Bronchial smooth muscle cell (primary cell): Measurements from ENCODE around the gene SPDYE17. TPM values are rescaled to one million over a fixed set of nuclear protein-coding genes. Genes with fewer than 3 reads are reported as not detected.

Experiments
- total RNA-seq: library from RNA; depleted of rRNA; stranded (reverse); fragments of >200 nt; gene quantifications from 2 replicates; pipeline ENCODE4 v1.2.1, GENCODE V29; 2014

Gene SPDYE17, protein sequence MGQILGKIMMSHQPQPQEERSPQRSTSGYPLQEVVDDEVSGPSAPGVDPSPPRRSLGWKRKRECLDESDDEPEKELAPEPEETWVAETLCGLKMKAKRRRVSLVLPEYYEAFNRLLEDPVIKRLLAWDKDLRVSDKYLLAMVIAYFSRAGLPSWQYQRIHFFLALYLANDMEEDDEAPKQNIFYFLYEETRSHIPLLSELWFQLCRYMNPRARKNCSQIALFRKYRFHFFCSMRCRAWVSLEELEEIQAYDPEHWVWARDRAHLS
- not detected in 2 replicates for total RNA-seq

GRCh38 chr7:77032261-77032660 is at the start of gene SPDYE17:
Gene SPDYE17 (minus strand): TSS chr7:77032361. CDS start chr7:77030570, 1,791 bp downstream.

DNA sequence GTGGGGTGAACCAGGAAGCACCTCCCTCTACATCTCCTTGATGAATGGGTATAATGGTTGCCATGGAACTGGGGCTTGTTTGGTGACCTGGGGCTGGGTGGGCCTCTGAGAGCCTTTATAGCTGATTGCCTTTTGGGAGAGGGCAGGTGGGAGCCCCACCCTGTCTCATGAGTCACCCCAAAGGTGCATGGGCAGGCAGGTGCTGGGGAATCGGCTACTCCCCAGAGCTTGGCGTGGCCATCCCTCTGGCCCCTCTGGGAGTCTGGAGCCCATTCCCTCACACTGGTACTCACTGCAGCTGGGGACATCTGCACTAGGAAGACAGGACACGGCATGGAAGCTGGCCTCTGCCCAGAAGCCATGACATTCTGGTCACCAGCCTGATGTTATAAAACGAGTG is 30.4 kb upstream of the SPDYE17 start, which contains the start of gene SPDYE18:
SPDYE18 (minus strand) TSS at position 2 of the 400 bp plus-strand sequence. CDS start 2,046 bp downstream, outside the sequence.

Other genes starting within 250 kb of the SPDYE17 start
- 0.32 and 0.43 TPM in 2 replicates for gene SPDYE18, start 30.2 kb upstream of the SPDYE17 start, total RNA-seq
- 2.1 and 2.8 TPM in 2 replicates for gene CCDC146, start 90.3 kb upstream of the SPDYE17 start, total RNA-seq
- gene FGL2, start 167.5 kb upstream of the SPDYE17 start, total RNA-seq, result 170 and 189 TPM in 2 replicates